Muscle of leg (tissue), 11 donors: ENCODE measurements around the gene FOCAD. TPM values are rescaled to one million over a fixed set of nuclear protein-coding genes. Genes with fewer than 3 reads are reported as not detected.
A peak's percentile ranks its signal among the peaks of the same experiment; 100 is the strongest.

ENCODE experiments used
- DNase-seq: peaks from one replicate; pipeline ENCODE4 v3.0.0; 2013
- H3K27ac ChIP-seq: one replicate; pipeline ENCODE4 v1.5.1; 2013; ENCODE audit warnings: mild to moderate bottlenecking, low read length, control low read depth
- H3K27me3 ChIP-seq: one replicate; pipeline ENCODE4 v1.6.1; 2013; ENCODE audit warnings: low read length; ENCODE audit not compliant: control insufficient read depth, insufficient read depth
- H3K36me3 ChIP-seq: one replicate; pipeline ENCODE4 v1.6.1; 2013; ENCODE audit warnings: low read length; ENCODE audit not compliant: control insufficient read depth, insufficient read depth
- H3K4me1 ChIP-seq: one replicate; pipeline ENCODE4 v1.6.1; 2013; ENCODE audit warnings: low read length; ENCODE audit not compliant: control insufficient read depth, insufficient read depth
- H3K4me3 ChIP-seq: one replicate; pipeline ENCODE4 v1.5.1; 2013; ENCODE audit warnings: low read length, control low read depth
- H3K9me3 ChIP-seq: replicated peaks from 2 replicates; pipeline ENCODE4 v1.6.1; 2013; ENCODE audit warnings: low read depth, low read length; ENCODE audit not compliant: control insufficient read depth
- WGBS: methylation state at CpG from one replicate; pipeline ENCODE4 v1.1.5; 2013; ENCODE audit warnings: missing lambda C conversion rate; ENCODE audit not compliant: insufficient coverage; 5-methylcytosine and 5-hydroxymethylcytosine counted together
- polyA plus RNA-seq, 8 donors: library from polyadenylated mRNA; unstranded; fragments of 120-200 nt; gene quantifications; one replicate each; pipeline versions ENCODE4 v1.2.1 to v1.2.3, GENCODE V29; 2013; ENCODE audit warnings: inconsistent platforms in 1 of 8, low replicate concordance in 1 of 8; ENCODE audit not compliant: insufficient read length in 8 of 8, insufficient read depth in 1 of 8
- total RNA-seq: library from RNA; stranded (reverse); fragments of 120-200 nt; gene quantifications from one replicate; pipeline ENCODE4 v1.2.4, GENCODE V29; 2013

The FOCAD gene
- total and polyA plus RNA-seq, 9 donors = 13.3 to 25.6 (median 17.1) TPM

- WGBS = no CpG with 5 or more reads among the region's 1 CpG
- Histone ChIP-seq H3K36me3 (no peaks in the 10 kb centered on the region), H3K27me3 (no peaks in the 10 kb centered on the region)
Observed at GRCh38 chr9:20906326-20906725, 222.3 kb downstream of the FOCAD start.

GRCh38 chr9:20908461-20908860 lies 224.4 kb downstream of the FOCAD start:
- H3K36me3 ChIP-seq = no peaks in the 10 kb centered on the region
- no peak overlapping the region for H3K4me3 ChIP-seq
- WGBS = no CpG with 5 or more reads among the region's 2 CpGs
- no peak overlapping the region for H3K27ac ChIP-seq
- DNase-seq = no peak
- H3K9me3 ChIP-seq = no peaks in the 10 kb centered on the region
- H3K27me3 ChIP-seq = no peaks in the 10 kb centered on the region
- H3K4me1 ChIP-seq = no peaks in the 10 kb centered on the region

More at GRCh38 chr9:20906326-20906725, 222.3 kb downstream of the FOCAD start:
- Histone ChIP-seq H3K9me3 (no peaks in the 10 kb centered on the region), H3K4me3 (no peak overlapping the region), H3K27ac (no peak overlapping the region), H3K4me1 (no peaks in the 10 kb centered on the region)
- DNase-seq = no peak

- H3K4me3 ChIP-seq = no peak overlapping the region
- no peaks in the 10 kb centered on the region for H3K4me1 ChIP-seq
- H3K27me3 ChIP-seq = no peaks in the 10 kb centered on the region
- no peak overlapping the region for H3K27ac ChIP-seq
- H3K36me3 ChIP-seq = peaks cover 2% of the 10 kb centered on the region
- no peak for DNase-seq
- WGBS = 95% methylated on average over 2 of the region's 6 CpGs
- H3K9me3 ChIP-seq = no peaks in the 10 kb centered on the region
Observed at GRCh38 chr9:20914556-20914955, 230.5 kb downstream of the FOCAD start.

- Histone ChIP-seq H3K27me3 (no peaks in the 10 kb centered on the region), H3K4me3 (no peak overlapping the region), H3K27ac (no peak overlapping the region), H3K36me3 (peaks cover 6% of the 10 kb centered on the region), H3K4me1 (no peaks in the 10 kb centered on the region), H3K9me3 (no peaks in the 10 kb centered on the region)
- no peak for DNase-seq
- whole genome bisulfite sequencing = no CpG with 5 or more reads among the region's 1 CpG
Observed at GRCh38 chr9:20921362-20921761, 237.3 kb downstream of the FOCAD start.

- H3K27me3 ChIP-seq = no peaks in the 10 kb centered on the region
- H3K4me1 ChIP-seq = no peaks in the 10 kb centered on the region
- no peaks in the 10 kb centered on the region for H3K9me3 ChIP-seq
- peaks cover 4% of the 10 kb centered on the region for H3K36me3 ChIP-seq
- no peak for DNase-seq
- H3K27ac ChIP-seq = no peak overlapping the region
- WGBS = no CpG with 5 or more reads among the region's 1 CpG
- no peak overlapping the region for H3K4me3 ChIP-seq
Observed at GRCh38 chr9:20925256-20926045, 241.4 kb downstream of the FOCAD start.

GRCh38 chr9:20929276-20929675 lies 245.2 kb downstream of the FOCAD start:
- 89% methylated on average over 3 of the region's 5 CpGs for WGBS
- no peak for DNase-seq
- no peaks in the 10 kb centered on the region for H3K9me3 ChIP-seq
- H3K36me3 ChIP-seq = no peaks in the 10 kb centered on the region
- no peaks in the 10 kb centered on the region for H3K27me3 ChIP-seq
- H3K27ac ChIP-seq = no peak overlapping the region
- H3K4me3 ChIP-seq = no peak overlapping the region
- no peaks in the 10 kb centered on the region for H3K4me1 ChIP-seq

- Histone ChIP-seq H3K27ac (no peak overlapping the region), H3K27me3 (no peaks in the 10 kb centered on the region), H3K4me1 (no peaks in the 10 kb centered on the region), H3K9me3 (no peaks in the 10 kb centered on the region), H3K36me3 (no peaks in the 10 kb centered on the region), H3K4me3 (no peak overlapping the region)
- WGBS = no CpG with 5 or more reads among the region's 1 CpG
- DNase-seq = no peak
Observed at GRCh38 chr9:20930836-20931235, 246.8 kb downstream of the FOCAD start.

GRCh38 chr9:20940447-20941173 lies 256.6 kb downstream of the FOCAD start:
- 42% methylated on average over 2 of the region's 3 CpGs for WGBS
- DNase-seq = peak; percentile 15
- H3K27me3 ChIP-seq = no peaks in the 10 kb centered on the region

GRCh38 chr9:20941174-20941690 lies 257.2 kb downstream of the FOCAD start:
- peak; percentile 74 for DNase-seq
- Histone ChIP-seq H3K27me3 (no peaks in the 10 kb centered on the region), H3K36me3 (peaks cover 4% of the 10 kb centered on the region), H3K4me1 (no peaks in the 10 kb centered on the region), H3K4me3 (no peak overlapping the region), H3K27ac (no peak overlapping the region), H3K9me3 (no peaks in the 10 kb centered on the region)
- 0% methylated on average over 3 of the region's 7 CpGs for WGBS

More at GRCh38 chr9:20940447-20941173, 256.6 kb downstream of the FOCAD start:
- H3K4me1 ChIP-seq = no peaks in the 10 kb centered on the region
- no peak overlapping the region for H3K4me3 ChIP-seq
- no peaks in the 10 kb centered on the region for H3K9me3 ChIP-seq
- H3K27ac ChIP-seq = no peak overlapping the region
- H3K36me3 ChIP-seq = peaks cover 4% of the 10 kb centered on the region

- H3K27me3 ChIP-seq = no peaks in the 10 kb centered on the region
- 100% methylated on average over 1 of the region's 10 CpGs for WGBS
- DNase-seq = no peak
- H3K27ac ChIP-seq = no peak overlapping the region
- no peaks in the 10 kb centered on the region for H3K9me3 ChIP-seq
- no peak overlapping the region for H3K4me3 ChIP-seq
- H3K36me3 ChIP-seq = peaks cover 4% of the 10 kb centered on the region
- H3K4me1 ChIP-seq = no peaks in the 10 kb centered on the region
Observed at GRCh38 chr9:20944507-20944906, 260.4 kb downstream of the FOCAD start.
